Uterus (tissue), 2 donors: Measurements from ENCODE around the gene HMMR.

Experiments used
- POLR2A ChIP-seq, 2 donors: fragments of 450-650 bp; IDR thresholded peaks; one replicate each; pipeline ENCODE4 v1.6.1; 2016; ENCODE audit warnings: antibody characterized with exemption in 2 of 2, mild to moderate bottlenecking in 1 of 2, moderate library complexity in 1 of 2
- TF ChIP-seq, protein P1 (sequence below), 4 experiments: fragments of 200-600 bp in 2 of 4; fragments of 450-650 bp in 2 of 4; sonication (generic) in 2 of 4; IDR thresholded peaks; one replicate each; pipeline ENCODE4 v1.5.1; 2016 to 2019; ENCODE audit warnings: antibody characterized with exemption in 4 of 4, mild to moderate bottlenecking in 2 of 4, moderate library complexity in 1 of 4

DNA sequence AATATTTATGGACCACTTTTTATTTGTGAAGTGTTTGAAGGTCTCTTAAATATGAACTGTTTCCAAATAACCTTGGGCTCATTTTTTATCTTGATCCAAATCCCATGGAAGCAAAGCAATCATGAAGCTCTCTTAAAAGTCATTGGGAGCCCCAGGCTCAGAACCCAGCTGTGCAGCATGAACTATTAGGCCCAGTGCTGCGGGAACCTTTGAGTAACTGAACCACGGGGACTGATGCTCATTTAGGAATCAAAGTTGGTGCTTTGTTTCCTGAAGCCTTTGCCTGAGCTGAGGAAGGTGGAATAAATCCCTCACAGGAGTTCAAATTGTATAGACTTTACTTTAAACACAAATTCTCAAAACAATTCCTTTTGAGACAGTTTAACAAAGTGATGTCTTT lies 72.8 kb downstream of the HMMR start:
- TF ChIP-seq, protein P1, sequence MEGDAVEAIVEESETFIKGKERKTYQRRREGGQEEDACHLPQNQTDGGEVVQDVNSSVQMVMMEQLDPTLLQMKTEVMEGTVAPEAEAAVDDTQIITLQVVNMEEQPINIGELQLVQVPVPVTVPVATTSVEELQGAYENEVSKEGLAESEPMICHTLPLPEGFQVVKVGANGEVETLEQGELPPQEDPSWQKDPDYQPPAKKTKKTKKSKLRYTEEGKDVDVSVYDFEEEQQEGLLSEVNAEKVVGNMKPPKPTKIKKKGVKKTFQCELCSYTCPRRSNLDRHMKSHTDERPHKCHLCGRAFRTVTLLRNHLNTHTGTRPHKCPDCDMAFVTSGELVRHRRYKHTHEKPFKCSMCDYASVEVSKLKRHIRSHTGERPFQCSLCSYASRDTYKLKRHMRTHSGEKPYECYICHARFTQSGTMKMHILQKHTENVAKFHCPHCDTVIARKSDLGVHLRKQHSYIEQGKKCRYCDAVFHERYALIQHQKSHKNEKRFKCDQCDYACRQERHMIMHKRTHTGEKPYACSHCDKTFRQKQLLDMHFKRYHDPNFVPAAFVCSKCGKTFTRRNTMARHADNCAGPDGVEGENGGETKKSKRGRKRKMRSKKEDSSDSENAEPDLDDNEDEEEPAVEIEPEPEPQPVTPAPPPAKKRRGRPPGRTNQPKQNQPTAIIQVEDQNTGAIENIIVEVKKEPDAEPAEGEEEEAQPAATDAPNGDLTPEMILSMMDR (IDR thresholded peaks at IDR 0.05) = no peak
- TF ChIP-seq POLR2A (IDR thresholded peaks at IDR 0.05) = no peak
